Measurements from ENCODE around the gene FCER1G.

Gene FCER1G

GRCh38 chr1:161193561-161194235, 21.4 kb upstream of the FCER1G start:
- DNase-seq (ENCODE audit: low read depth in 1 of 2, low spot score in 1 of 2), result no peak

GRCh38 chr1:161195171-161195570, 19.9 kb upstream of the FCER1G start:
- no peak overlapping the region for H3K27ac ChIP-seq (replicated peaks)

More at GRCh38 chr1:161193561-161194235, 21.4 kb upstream of the FCER1G start:
- Histone ChIP-seq H3K4me3 (replicated peaks; ENCODE audit: insufficient read depth, low read length) (no peak overlapping the region), H3K27ac (replicated peaks) (no peak overlapping the region), H3K27me3 (ENCODE audit: insufficient read depth, poor library complexity, severe bottlenecking) (no peaks in the 10 kb centered on the region)
- TF ChIP-seq POLR2AphosphoS5 (IDR thresholded peaks at IDR 0.05; ENCODE audit: low read depth), result no peak

GRCh38 chr1:161196111-161196510, 19.0 kb upstream of the FCER1G start:
- Histone ChIP-seq H3K4me3 (replicated peaks; ENCODE audit: insufficient read depth, low read length) (no peak overlapping the region), H3K27me3 (ENCODE audit: insufficient read depth, poor library complexity, severe bottlenecking) (no peaks in the 10 kb centered on the region), H3K27ac (replicated peaks) (no peak overlapping the region)
- no peak for DNase-seq (ENCODE audit: low read depth in 1 of 2, low spot score in 1 of 2)
- TF ChIP-seq POLR2AphosphoS5 (IDR thresholded peaks at IDR 0.05; ENCODE audit: low read depth) (no peak), CTCF (IDR thresholded peaks at IDR 0.05; ENCODE audit: insufficient read depth, low read length) (no peak), SPI1 (IDR thresholded peaks at IDR 0.05; ENCODE audit: borderline replicate concordance, low read depth) (no peak), GABPA (IDR thresholded peaks at IDR 0.05; ENCODE audit: low read depth) (no peak), REST (IDR thresholded peaks at IDR 0.05; ENCODE audit: insufficient replicate concordance, low read depth) (no peak)

More at GRCh38 chr1:161195171-161195570, 19.9 kb upstream of the FCER1G start:
- Histone ChIP-seq H3K27me3 (ENCODE audit: insufficient read depth, poor library complexity, severe bottlenecking) (no peaks in the 10 kb centered on the region), H3K4me3 (replicated peaks; ENCODE audit: insufficient read depth, low read length) (no peak overlapping the region)
- DNase-seq (ENCODE audit: low read depth in 1 of 2, low spot score in 1 of 2), result peak in 1 of 2 experiments; percentile 75
- TF ChIP-seq SPI1 (IDR thresholded peaks at IDR 0.05; ENCODE audit: borderline replicate concordance, low read depth) (peak; percentile 31; the same call in 1 of the 2 replicates), GABPA (IDR thresholded peaks at IDR 0.05; ENCODE audit: low read depth) (no peak), CTCF (IDR thresholded peaks at IDR 0.05; ENCODE audit: insufficient read depth, low read length) (no peak), POLR2AphosphoS5 (IDR thresholded peaks at IDR 0.05; ENCODE audit: low read depth) (no peak), REST (IDR thresholded peaks at IDR 0.05; ENCODE audit: insufficient replicate concordance, low read depth) (no peak)

- no peak overlapping the region for H3K27ac ChIP-seq (replicated peaks)
Measured at GRCh38 chr1:161196521-161197451, 18.3 kb upstream of the FCER1G start.

More at GRCh38 chr1:161196521-161197451, 18.3 kb upstream of the FCER1G start:
- no peak for DNase-seq (ENCODE audit: low read depth in 1 of 2, low spot score in 1 of 2)
- H3K27me3 ChIP-seq (ENCODE audit: insufficient read depth, poor library complexity, severe bottlenecking), result no peaks in the 10 kb centered on the region
- TF ChIP-seq REST (IDR thresholded peaks at IDR 0.05; ENCODE audit: insufficient replicate concordance, low read depth) (no peak), POLR2AphosphoS5 (IDR thresholded peaks at IDR 0.05; ENCODE audit: low read depth) (no peak), CTCF (IDR thresholded peaks at IDR 0.05; ENCODE audit: insufficient read depth, low read length) (no peak), SPI1 (IDR thresholded peaks at IDR 0.05; ENCODE audit: borderline replicate concordance, low read depth) (no peak), GABPA (IDR thresholded peaks at IDR 0.05; ENCODE audit: low read depth) (no peak)
- H3K4me3 ChIP-seq (replicated peaks; ENCODE audit: insufficient read depth, low read length), result no peak overlapping the region
